Kidney (tissue), 14 donors: ENCODE results near the gene SMAD3. TPM values are rescaled to one million over a fixed set of nuclear protein-coding genes. Genes with fewer than 3 reads are reported as not detected.

Experiments
- DNase-seq, 5 donors: peaks; one replicate each; pipeline ENCODE4 v3.0.0-alpha.2; 2013 to 2020
- FAIRE-seq: peaks from 2 replicates; lab custom pipeline; 2012; peaks lifted over from hg19 to GRCh38; lab: Jason Lieb, UNC
- H3K27ac ChIP-seq, 2 donors: one replicate each; pipeline ENCODE4 v1.7.0; 2013; ENCODE audit warnings: low read depth in 2 of 2, low read length in 2 of 2, inconsistent platforms in 1 of 2
- H3K27me3 ChIP-seq: one replicate; pipeline ENCODE4 v1.7.1; 2013; ENCODE audit warnings: low read length, inconsistent platforms; ENCODE audit not compliant: control insufficient read depth, insufficient read depth
- H3K36me3 ChIP-seq, 3 donors: one replicate each; pipeline versions ENCODE4 v1.7.0 to v1.7.1; 2013; ENCODE audit warnings: low read length in 3 of 3, control low read depth in 1 of 3, inconsistent platforms in 1 of 3; ENCODE audit not compliant: insufficient read depth in 3 of 3, control insufficient read depth in 2 of 3
- H3K4me1 ChIP-seq, 3 donors: one replicate each; pipeline versions ENCODE4 v1.7.0 to v1.7.1; 2013; ENCODE audit warnings: low read length in 3 of 3, inconsistent platforms in 1 of 3, low read depth in 1 of 3; ENCODE audit not compliant: control insufficient read depth in 2 of 3, insufficient read depth in 2 of 3
- H3K4me3 ChIP-seq, 3 donors: one replicate each; pipeline versions ENCODE4 v1.7.0 to v1.8.1; 2013; ENCODE audit warnings: low read length in 3 of 3, control low read depth in 1 of 3, inconsistent platforms in 1 of 3
- H3K9ac ChIP-seq, 3 donors: one replicate each; pipeline versions ENCODE4 v1.7.0 to v1.7.1; 2013; ENCODE audit warnings: low read length in 3 of 3, control low read depth in 1 of 3, inconsistent platforms in 1 of 3
- H3K9me3 ChIP-seq, 3 donors: one replicate each; pipeline versions ENCODE4 v1.7.0 to v1.7.1; 2013; ENCODE audit warnings: low read length in 3 of 3, control low read depth in 1 of 3, inconsistent platforms in 1 of 3; ENCODE audit not compliant: control insufficient read depth in 2 of 3, insufficient read depth in 1 of 3
- intact Hi-C: fragments of 100-400 bp; cut with DNase I; formaldehyde crosslinking; loops from one replicate; pipeline ENCODE4 v1.11.1; 2022
- polyA plus RNA-seq: library from polyadenylated mRNA; stranded (reverse); fragments of 350-450 nt; fragmentation: Illumina TruSeq; extraction: RNeasy Lipid Tissue Mini Kit (QIAGEN cat#74804); gene quantifications from one replicate; pipeline ENCODE4 v1.2.3, GENCODE V29; 2014; ENCODE audit warnings: low read depth, low replicate concordance; ENCODE audit not compliant: insufficient read depth
- total RNA-seq: library from RNA; stranded (reverse); fragmentation: NEBNext Ultra II Directional; extraction: Animal tissue kit (Norgen Biotek cat#: 25700); gene quantifications from one replicate; pipeline ENCODE4 v1.2.1, GENCODE V29; 2021
- TF ChIP-seq, protein P1 (sequence below): IDR thresholded peaks from 3 replicates; pipeline ENCODE4 v1.5.1; 2012; ENCODE audit warnings: mild to moderate bottlenecking, moderate library complexity, borderline replicate concordance; ENCODE audit not compliant: insufficient read depth; ENCODE audit errors: extremely low read depth
- donor health status: control.
- donor health status: control.
- donor health status: control.
- donor health status: control.
- donor health status: control.
- donor health status: DM: yes; HTN: yes; CAD: no.
- donor health status: Normal renal cell carcinoma (clear cell type).

SMAD3 gene
- total and polyA plus RNA-seq, 2 donors from 2014 or later = 10.1 to 58.2 TPM

GRCh38 chr15:67082007-67082536 lies 16.7 kb downstream of the SMAD3 start:
- Histone ChIP-seq H3K4me1 (peaks cover 2 to 63% (median 48%) of the 10 kb centered on the region in 3 donors), H3K27ac (no peak overlapping the region), H3K36me3 (no peaks in the 10 kb centered on the region), H3K27me3 (no peaks in the 10 kb centered on the region), H3K9ac (no peak overlapping the region), H3K4me3 (no peak overlapping the region), H3K9me3 (no peaks in the 10 kb centered on the region)
- DNase-seq = no peak
- TF ChIP-seq, protein P1, sequence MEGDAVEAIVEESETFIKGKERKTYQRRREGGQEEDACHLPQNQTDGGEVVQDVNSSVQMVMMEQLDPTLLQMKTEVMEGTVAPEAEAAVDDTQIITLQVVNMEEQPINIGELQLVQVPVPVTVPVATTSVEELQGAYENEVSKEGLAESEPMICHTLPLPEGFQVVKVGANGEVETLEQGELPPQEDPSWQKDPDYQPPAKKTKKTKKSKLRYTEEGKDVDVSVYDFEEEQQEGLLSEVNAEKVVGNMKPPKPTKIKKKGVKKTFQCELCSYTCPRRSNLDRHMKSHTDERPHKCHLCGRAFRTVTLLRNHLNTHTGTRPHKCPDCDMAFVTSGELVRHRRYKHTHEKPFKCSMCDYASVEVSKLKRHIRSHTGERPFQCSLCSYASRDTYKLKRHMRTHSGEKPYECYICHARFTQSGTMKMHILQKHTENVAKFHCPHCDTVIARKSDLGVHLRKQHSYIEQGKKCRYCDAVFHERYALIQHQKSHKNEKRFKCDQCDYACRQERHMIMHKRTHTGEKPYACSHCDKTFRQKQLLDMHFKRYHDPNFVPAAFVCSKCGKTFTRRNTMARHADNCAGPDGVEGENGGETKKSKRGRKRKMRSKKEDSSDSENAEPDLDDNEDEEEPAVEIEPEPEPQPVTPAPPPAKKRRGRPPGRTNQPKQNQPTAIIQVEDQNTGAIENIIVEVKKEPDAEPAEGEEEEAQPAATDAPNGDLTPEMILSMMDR = no peak
- intact Hi-C loops = no loop called here
- FAIRE-seq = no peak

DNA sequence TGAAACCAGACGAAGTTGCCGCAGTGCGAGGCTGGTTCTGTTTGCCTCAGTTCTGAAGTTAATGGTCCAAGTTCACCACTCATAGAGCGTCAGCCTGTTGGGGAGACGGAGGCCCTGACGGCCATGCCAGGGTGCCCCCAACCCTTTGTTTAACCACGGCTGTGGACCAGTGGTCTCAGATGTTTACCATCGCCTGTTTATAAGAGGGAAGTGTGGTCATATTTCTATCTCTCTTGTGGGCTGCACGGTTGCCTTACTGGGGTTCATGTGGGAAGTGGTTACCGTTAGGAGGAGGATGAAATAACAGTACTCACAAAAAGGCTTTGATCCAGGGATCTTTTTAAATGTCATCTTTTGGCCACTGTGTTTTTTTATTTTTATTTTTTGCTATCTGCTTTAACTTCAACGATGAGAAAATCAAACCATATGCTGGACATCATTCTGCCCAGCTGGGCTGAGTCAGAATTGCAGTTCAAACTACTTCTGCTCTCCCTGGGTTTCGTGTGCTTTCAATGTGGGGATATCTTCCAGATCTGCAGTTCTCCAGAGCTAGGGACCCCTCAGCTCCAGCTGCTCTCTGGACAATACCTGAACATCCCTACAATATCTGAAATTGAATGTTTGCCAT lies 17.8 kb downstream of the SMAD3 start:
- TF ChIP-seq, protein P1 = no peak
- Histone ChIP-seq H3K27ac (no peak overlapping the region), H3K9me3 (no peaks in the 10 kb centered on the region), H3K27me3 (no peaks in the 10 kb centered on the region), H3K4me1 (peaks cover 2 to 56% (median 42%) of the 10 kb centered on the region in 3 donors), H3K36me3 (peaks cover 0 to 2% (median 0%) of the 10 kb centered on the region in 3 donors), H3K9ac (no peak overlapping the region), H3K4me3 (no peak overlapping the region)
- intact Hi-C loops = no loop called here
- DNase-seq (no peak), FAIRE-seq (no peak)

- Histone ChIP-seq H3K9me3 (no peaks in the 10 kb centered on the region), H3K4me1 (peaks cover 2 to 54% (median 47%) of the 10 kb centered on the region in 3 donors), H3K9ac (no peak overlapping the region), H3K4me3 (no peak overlapping the region), H3K27me3 (no peaks in the 10 kb centered on the region), H3K27ac (no peak overlapping the region), H3K36me3 (peaks cover 0 to 2% (median 0%) of the 10 kb centered on the region in 3 donors)
- FAIRE-seq (no peak), DNase-seq (no peak)
- TF ChIP-seq, protein P1 = no peak
- intact Hi-C loops = no loop called here
These were observed 19.2 kb downstream of the SMAD3 start for GRCh38 chr15:67084561-67084960.
